Chondrocyte (in vitro differentiated cells): ENCODE data around the gene CD22. TPM values are rescaled to one million over a fixed set of nuclear protein-coding genes. Genes with fewer than 3 reads are reported as not detected.

Experiments
- DNase-seq: peaks from one replicate; pipeline ENCODE4 v3.0.0; 2021; ENCODE audit warnings: mixed read lengths, low spot score
- H3K27ac Mint-ChIP-seq: one replicate; pipeline ENCODE4 v1.8.0; 2021; ENCODE audit warnings: mild to moderate bottlenecking, moderate library complexity, mixed read lengths; ENCODE audit not compliant: unreplicated experiment
- H3K27me3 Mint-ChIP-seq: 2 replicates; pipeline ENCODE4 v1.8.0; 2021; ENCODE audit warnings: low read depth, mixed read lengths
- H3K36me3 Mint-ChIP-seq: 2 replicates; pipeline ENCODE4 v1.8.0; 2021; ENCODE audit warnings: low read depth, mixed read lengths
- H3K4me1 Mint-ChIP-seq: 2 replicates; pipeline ENCODE4 v1.8.0; 2021; ENCODE audit warnings: low read depth, mild to moderate bottlenecking, mixed read lengths
- H3K4me3 Mint-ChIP-seq: one replicate; pipeline ENCODE4 v1.8.0; 2021; ENCODE audit warnings: mild to moderate bottlenecking, moderate library complexity, mixed read lengths; ENCODE audit not compliant: unreplicated experiment
- H3K9me3 Mint-ChIP-seq: 2 replicates; pipeline ENCODE4 v1.8.0; 2021; ENCODE audit warnings: low read depth, mixed read lengths
- total RNA-seq: library from RNA; stranded (reverse); gene quantifications from 3 replicates; pipeline ENCODE4 v1.2.1, GENCODE V29; 2021
- TF ChIP-seq, protein P1 (sequence below): fragments of 200-600 bp; sonication (generic); IDR thresholded peaks from 2 replicates; pipeline ENCODE4 v1.5.0; 2021; ENCODE audit warnings: antibody characterized with exemption, mild to moderate bottlenecking, moderate library complexity

The CD22 gene
- total RNA-seq, 1 donor from 2014 or later: not detected

DNA sequence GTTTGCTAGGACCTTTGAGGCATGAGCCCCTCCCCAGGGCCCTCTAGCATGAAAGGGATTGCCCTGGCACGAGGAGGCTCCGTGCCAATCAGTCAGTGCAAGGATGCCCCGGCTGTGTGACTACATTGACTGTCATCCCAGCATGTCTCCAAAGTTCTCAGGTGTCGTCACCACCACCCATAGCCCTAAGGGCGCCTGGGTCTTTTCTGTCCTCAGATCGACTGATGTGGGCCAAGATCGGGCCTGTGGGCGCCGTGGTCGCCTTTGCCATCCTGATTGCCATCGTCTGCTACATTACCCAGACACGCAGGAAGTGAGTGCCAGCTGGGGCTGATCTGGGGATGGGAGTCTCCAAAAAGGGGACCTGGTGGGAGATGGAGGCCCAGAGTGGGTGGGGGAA is 18.7 kb upstream of the CD22 start:
- H3K27me3 Mint-ChIP-seq: no peaks in the 10 kb centered on the region
- DNase-seq: no peak
- no peak overlapping the region for H3K27ac Mint-ChIP-seq
- peaks cover 2% of the 10 kb centered on the region for H3K4me1 Mint-ChIP-seq
- H3K36me3 Mint-ChIP-seq: no peaks in the 10 kb centered on the region
- H3K9me3 Mint-ChIP-seq: no peaks in the 10 kb centered on the region
- TF ChIP-seq, protein P1, sequence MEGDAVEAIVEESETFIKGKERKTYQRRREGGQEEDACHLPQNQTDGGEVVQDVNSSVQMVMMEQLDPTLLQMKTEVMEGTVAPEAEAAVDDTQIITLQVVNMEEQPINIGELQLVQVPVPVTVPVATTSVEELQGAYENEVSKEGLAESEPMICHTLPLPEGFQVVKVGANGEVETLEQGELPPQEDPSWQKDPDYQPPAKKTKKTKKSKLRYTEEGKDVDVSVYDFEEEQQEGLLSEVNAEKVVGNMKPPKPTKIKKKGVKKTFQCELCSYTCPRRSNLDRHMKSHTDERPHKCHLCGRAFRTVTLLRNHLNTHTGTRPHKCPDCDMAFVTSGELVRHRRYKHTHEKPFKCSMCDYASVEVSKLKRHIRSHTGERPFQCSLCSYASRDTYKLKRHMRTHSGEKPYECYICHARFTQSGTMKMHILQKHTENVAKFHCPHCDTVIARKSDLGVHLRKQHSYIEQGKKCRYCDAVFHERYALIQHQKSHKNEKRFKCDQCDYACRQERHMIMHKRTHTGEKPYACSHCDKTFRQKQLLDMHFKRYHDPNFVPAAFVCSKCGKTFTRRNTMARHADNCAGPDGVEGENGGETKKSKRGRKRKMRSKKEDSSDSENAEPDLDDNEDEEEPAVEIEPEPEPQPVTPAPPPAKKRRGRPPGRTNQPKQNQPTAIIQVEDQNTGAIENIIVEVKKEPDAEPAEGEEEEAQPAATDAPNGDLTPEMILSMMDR: no peak
- H3K4me3 Mint-ChIP-seq: no peak overlapping the region

- H3K9me3 Mint-ChIP-seq: no peaks in the 10 kb centered on the region
- TF ChIP-seq, protein P1: no peak
- peaks cover 2% of the 10 kb centered on the region for H3K4me1 Mint-ChIP-seq
- no peak overlapping the region for H3K27ac Mint-ChIP-seq
- H3K27me3 Mint-ChIP-seq: no peaks in the 10 kb centered on the region
- no peaks in the 10 kb centered on the region for H3K36me3 Mint-ChIP-seq
- H3K4me3 Mint-ChIP-seq: no peak overlapping the region
- DNase-seq: no peak
Observed at GRCh38 chr19:35310811-35311465, 18.0 kb upstream of the CD22 start.

- TF ChIP-seq, protein P1: no peak
- no peak overlapping the region for H3K4me3 Mint-ChIP-seq
- H3K4me1 Mint-ChIP-seq: peaks cover 2% of the 10 kb centered on the region
- H3K27me3 Mint-ChIP-seq: no peaks in the 10 kb centered on the region
- H3K9me3 Mint-ChIP-seq: no peaks in the 10 kb centered on the region
- H3K36me3 Mint-ChIP-seq: no peaks in the 10 kb centered on the region
- H3K27ac Mint-ChIP-seq: no peak overlapping the region
- no peak for DNase-seq
Observed at GRCh38 chr19:35311901-35312665, 16.9 kb upstream of the CD22 start.

GRCh38 chr19:35313587-35313986 is 15.4 kb upstream of the CD22 start:
- H3K27me3 Mint-ChIP-seq: no peaks in the 10 kb centered on the region
- no peaks in the 10 kb centered on the region for H3K36me3 Mint-ChIP-seq
- no peak overlapping the region for H3K4me3 Mint-ChIP-seq
- H3K9me3 Mint-ChIP-seq: no peaks in the 10 kb centered on the region
- no peak overlapping the region for H3K27ac Mint-ChIP-seq
- peaks cover 5% of the 10 kb centered on the region for H3K4me1 Mint-ChIP-seq
- DNase-seq: no peak
- TF ChIP-seq, protein P1: no peak

DNA sequence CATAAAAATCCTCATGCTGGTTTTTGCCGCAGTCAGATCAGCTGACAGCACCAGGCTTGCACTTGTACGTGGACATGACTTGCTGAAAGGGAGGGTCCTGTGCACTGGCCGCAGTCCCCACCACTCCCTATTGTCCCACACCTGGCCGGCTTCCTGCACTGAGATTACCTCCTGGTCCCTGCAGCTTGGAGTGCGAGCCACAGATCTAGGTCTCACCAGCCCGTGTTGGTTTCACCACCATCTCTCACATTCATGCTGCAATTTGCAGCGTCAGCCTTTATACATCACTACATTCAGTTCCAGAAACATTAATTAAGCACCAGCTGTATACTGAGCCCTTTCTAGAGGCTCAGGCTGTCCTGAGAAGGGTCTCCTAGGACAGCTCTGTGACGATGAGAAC is 15.0 kb upstream of the CD22 start:
- Mint-ChIP-seq H3K9me3 (no peaks in the 10 kb centered on the region), H3K4me1 (peaks cover 9% of the 10 kb centered on the region), H3K27ac (no peak overlapping the region), H3K27me3 (no peaks in the 10 kb centered on the region), H3K4me3 (no peak overlapping the region), H3K36me3 (no peaks in the 10 kb centered on the region)
- TF ChIP-seq, protein P1: no peak
- no peak for DNase-seq
